ENCODE results near the gene SIX3.

The SIX3 gene

DNA sequence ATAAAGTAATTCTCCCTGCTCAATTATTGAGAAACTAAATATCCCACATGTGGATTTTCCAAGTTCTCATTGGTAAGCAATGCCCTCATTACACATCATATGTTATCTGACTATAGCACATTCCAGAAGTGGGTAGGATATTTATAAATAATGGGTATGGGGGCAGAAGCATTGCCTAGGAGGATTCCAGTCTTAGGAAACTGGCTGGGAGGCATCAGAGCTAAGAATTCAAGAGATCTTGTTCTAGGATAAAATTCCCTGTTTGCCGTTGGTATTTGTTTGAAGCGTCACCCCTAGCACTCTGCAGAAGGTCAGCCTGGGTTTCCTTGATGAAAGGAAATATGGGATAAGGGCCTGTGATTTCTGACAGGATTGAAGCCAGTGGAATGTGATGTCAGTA lies 47.7 kb downstream of the SIX3 start:
- DNase-seq (ENCODE audit: low read depth in 2 of 2), result no peak
- TF ChIP-seq, protein P1, sequence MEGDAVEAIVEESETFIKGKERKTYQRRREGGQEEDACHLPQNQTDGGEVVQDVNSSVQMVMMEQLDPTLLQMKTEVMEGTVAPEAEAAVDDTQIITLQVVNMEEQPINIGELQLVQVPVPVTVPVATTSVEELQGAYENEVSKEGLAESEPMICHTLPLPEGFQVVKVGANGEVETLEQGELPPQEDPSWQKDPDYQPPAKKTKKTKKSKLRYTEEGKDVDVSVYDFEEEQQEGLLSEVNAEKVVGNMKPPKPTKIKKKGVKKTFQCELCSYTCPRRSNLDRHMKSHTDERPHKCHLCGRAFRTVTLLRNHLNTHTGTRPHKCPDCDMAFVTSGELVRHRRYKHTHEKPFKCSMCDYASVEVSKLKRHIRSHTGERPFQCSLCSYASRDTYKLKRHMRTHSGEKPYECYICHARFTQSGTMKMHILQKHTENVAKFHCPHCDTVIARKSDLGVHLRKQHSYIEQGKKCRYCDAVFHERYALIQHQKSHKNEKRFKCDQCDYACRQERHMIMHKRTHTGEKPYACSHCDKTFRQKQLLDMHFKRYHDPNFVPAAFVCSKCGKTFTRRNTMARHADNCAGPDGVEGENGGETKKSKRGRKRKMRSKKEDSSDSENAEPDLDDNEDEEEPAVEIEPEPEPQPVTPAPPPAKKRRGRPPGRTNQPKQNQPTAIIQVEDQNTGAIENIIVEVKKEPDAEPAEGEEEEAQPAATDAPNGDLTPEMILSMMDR (IDR thresholded peaks at IDR 0.05; ENCODE audit: low read depth, low read length), result no peak
- H3K4me3 ChIP-seq (replicated peaks in 1 of 2; ENCODE audit: low read depth in 2 of 2, low read length in 2 of 2), result no peak overlapping the region

DNA sequence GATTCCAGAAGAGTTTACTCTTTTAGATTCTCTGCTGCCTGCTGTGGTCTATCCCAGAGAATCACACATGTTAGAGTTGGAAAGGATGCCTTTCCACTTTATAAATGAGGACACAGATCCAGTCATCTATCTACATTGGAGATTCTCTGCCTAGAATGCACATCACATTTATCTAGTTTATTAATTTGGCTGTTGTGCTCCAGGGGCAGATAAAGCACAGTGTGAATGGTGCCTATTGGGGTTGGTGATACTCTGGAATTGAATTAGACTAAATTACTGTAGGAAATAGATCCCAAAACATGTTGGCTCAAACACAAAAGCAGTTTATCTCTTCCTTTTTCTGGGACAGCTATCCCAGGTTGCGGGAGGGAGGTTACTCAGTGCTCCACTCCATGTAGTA lies 52.9 kb downstream of the SIX3 start:
- H3K4me3 ChIP-seq (replicated peaks in 1 of 2; ENCODE audit: low read depth in 2 of 2, low read length in 2 of 2), result no peak overlapping the region
- TF ChIP-seq, protein P1 (IDR thresholded peaks at IDR 0.05; ENCODE audit: low read depth, low read length), result no peak
- no peak for DNase-seq (ENCODE audit: low read depth in 2 of 2)
